H9 (cell line): Measurements from ENCODE around the gene NPM3. TPM values are rescaled to one million over a fixed set of nuclear protein-coding genes. Genes with fewer than 3 reads are reported as not detected.

Experiments
- DNase-seq: peaks from one replicate; pipeline ENCODE4 v3.0.0-alpha.2; 2017
- H2AFZ ChIP-seq: one replicate; pipeline ENCODE4 v1.6.1; 2013; ENCODE audit warnings: mild to moderate bottlenecking, low read length, control low read depth, moderate library complexity
- H2AK5ac ChIP-seq: 2 replicates; pipeline ENCODE4 v1.6.1; 2013; ENCODE audit warnings: low read length, control low read depth, mixed read lengths; ENCODE audit not compliant: insufficient read length
- H2BK120ac ChIP-seq: one replicate; pipeline ENCODE4 v1.6.1; 2013; ENCODE audit warnings: low read depth, mild to moderate bottlenecking, low read length, control low read depth, inconsistent platforms; ENCODE audit not compliant: poor library complexity, severe bottlenecking
- H2BK12ac ChIP-seq: 2 replicates; pipeline ENCODE4 v1.6.1; 2013; ENCODE audit warnings: low read length, control low read depth, mixed read lengths, low read depth; ENCODE audit not compliant: insufficient read length
- H2BK15ac ChIP-seq: 2 replicates; pipeline ENCODE4 v1.6.1; 2013; ENCODE audit warnings: low read depth, low read length, control low read depth
- H2BK20ac ChIP-seq: one replicate; pipeline ENCODE4 v1.6.1; 2013; ENCODE audit warnings: low read depth, mild to moderate bottlenecking, low read length, control low read depth, inconsistent platforms; ENCODE audit not compliant: poor library complexity, severe bottlenecking
- H2BK5ac ChIP-seq: 2 replicates; pipeline ENCODE4 v1.6.1; 2013; ENCODE audit warnings: low read length, control low read depth, mixed read lengths; ENCODE audit not compliant: insufficient read length
- H3K14ac ChIP-seq: 2 replicates; pipeline ENCODE4 v1.6.1; 2013; ENCODE audit warnings: low read length, control low read depth; ENCODE audit not compliant: insufficient read depth
- H3K18ac ChIP-seq: 2 replicates; pipeline ENCODE4 v1.6.1; 2013; ENCODE audit warnings: low read depth, mild to moderate bottlenecking, mixed read lengths, low read length, control low read depth; ENCODE audit not compliant: insufficient read length
- H3K23ac ChIP-seq: 2 replicates; pipeline ENCODE4 v1.6.1; 2013; ENCODE audit warnings: low read length, control low read depth, mixed read lengths, low read depth; ENCODE audit not compliant: insufficient read length
- H3K23me2 ChIP-seq: 2 replicates; pipeline ENCODE4 v1.6.1; 2013; ENCODE audit warnings: low read depth, mild to moderate bottlenecking, mixed read lengths, low read length, control low read depth; ENCODE audit not compliant: insufficient read length, poor library complexity, severe bottlenecking
- H3K27ac ChIP-seq: 2 replicates; pipeline ENCODE4 v1.5.1; 2013; ENCODE audit warnings: low read length, control low read depth, mixed read lengths, low read depth; ENCODE audit not compliant: insufficient read length
- H3K27me3 ChIP-seq: 2 replicates; pipeline ENCODE4 v1.6.1; 2013; ENCODE audit warnings: low read length, control low read depth, inconsistent platforms; ENCODE audit not compliant: insufficient read depth
- H3K4ac ChIP-seq: 2 replicates; pipeline ENCODE4 v1.6.1; 2013; ENCODE audit warnings: low read depth, mild to moderate bottlenecking, control low read depth, inconsistent platforms, low read length, moderate library complexity
- H3K4me1 ChIP-seq: 2 replicates; pipeline ENCODE4 v1.6.1; 2013; ENCODE audit warnings: low read length, control low read depth, inconsistent platforms; ENCODE audit not compliant: insufficient read depth
- H3K4me2 ChIP-seq: 2 replicates; pipeline ENCODE4 v1.6.1; 2013; ENCODE audit warnings: low read length, control low read depth, mixed read lengths; ENCODE audit not compliant: insufficient read length, insufficient read depth
- H3K56ac ChIP-seq: 2 replicates; pipeline ENCODE4 v1.6.1; 2013; ENCODE audit warnings: low read depth, mild to moderate bottlenecking, mixed read lengths, low read length, control low read depth; ENCODE audit not compliant: insufficient read length
- H3K79me1 ChIP-seq: 2 replicates; pipeline ENCODE4 v1.6.1; 2013; ENCODE audit warnings: low read depth, mild to moderate bottlenecking, moderate library complexity, low read length, control low read depth, inconsistent platforms; ENCODE audit not compliant: insufficient read depth, poor library complexity, severe bottlenecking
- H3K79me2 ChIP-seq: 2 replicates; pipeline ENCODE4 v1.6.1; 2013; ENCODE audit warnings: low read length, control low read depth, inconsistent platforms; ENCODE audit not compliant: insufficient read depth
- H3K9ac ChIP-seq: 2 replicates; pipeline ENCODE4 v1.6.1; 2013; ENCODE audit warnings: low read length, control low read depth, mixed read lengths; ENCODE audit not compliant: insufficient read length; ENCODE audit errors: extremely low read depth
- H3K9me3 ChIP-seq: one replicate; pipeline ENCODE4 v1.6.1; 2013; ENCODE audit warnings: low read depth, low read length, inconsistent platforms; ENCODE audit not compliant: control insufficient read depth
- H3T11ph ChIP-seq: one replicate; pipeline ENCODE4 v1.6.1; 2013; ENCODE audit warnings: mild to moderate bottlenecking, low read length, control low read depth, inconsistent platforms
- H4K20me1 ChIP-seq: one replicate; pipeline ENCODE4 v1.6.1; 2013; ENCODE audit not compliant: control insufficient read depth, insufficient read length, insufficient read depth
- H4K5ac ChIP-seq: 2 replicates; pipeline ENCODE4 v1.6.1; 2013; ENCODE audit warnings: low read depth, mild to moderate bottlenecking, mixed read lengths, low read length, control low read depth; ENCODE audit not compliant: insufficient read length
- H4K8ac ChIP-seq: replicated peaks from 2 replicates; pipeline ENCODE4 v1.6.1; 2013; ENCODE audit warnings: low read length, control low read depth, mixed read lengths, low read depth; ENCODE audit not compliant: insufficient read length
- H4K91ac ChIP-seq: 2 replicates; pipeline ENCODE4 v1.6.1; 2013; ENCODE audit warnings: low read depth, mild to moderate bottlenecking, moderate library complexity, mixed read lengths, low read length, control low read depth; ENCODE audit not compliant: insufficient read length
- H3K27ac Mint-ChIP-seq, 3 experiments: 2 replicates in 2 of 3; 3 replicates in 1 of 3; pipeline ENCODE4 v1.8.0; 2020 to 2021; ENCODE audit warnings: mixed read lengths in 3 of 3, mild to moderate bottlenecking in 1 of 3, moderate library complexity in 1 of 3
- H3K27me3 Mint-ChIP-seq: 2 replicates; pipeline ENCODE4 v1.8.0; 2021; ENCODE audit warnings: low read depth, mild to moderate bottlenecking, moderate library complexity, mixed read lengths
- H3K36me3 Mint-ChIP-seq, 3 experiments: 2 replicates in 2 of 3; 3 replicates in 1 of 3; pipeline ENCODE4 v1.8.0; 2020 to 2021; ENCODE audit warnings: low read depth in 3 of 3, mixed read lengths in 3 of 3; ENCODE audit not compliant: insufficient read depth in 1 of 3
- H3K4me1 Mint-ChIP-seq, 2 experiments: 2 replicates each; pipeline ENCODE4 v1.8.0; 2020; ENCODE audit warnings: mixed read lengths in 2 of 2
- H3K4me3 Mint-ChIP-seq, 2 experiments: 2 replicates in 1 of 2; 3 replicates in 1 of 2; pipeline ENCODE4 v1.8.0; 2020 to 2021; ENCODE audit warnings: mild to moderate bottlenecking in 2 of 2, mixed read lengths in 2 of 2, moderate library complexity in 1 of 2
- H3K9me3 Mint-ChIP-seq, 2 experiments: 2 replicates in 1 of 2; 3 replicates in 1 of 2; pipeline ENCODE4 v1.8.0; 2020; ENCODE audit warnings: mild to moderate bottlenecking in 2 of 2, mixed read lengths in 2 of 2, moderate library complexity in 1 of 2
- WGBS: extraction: QIAGEN DNeasy Blood & Tissue Kit; methylation state at CpG from one replicate; pipeline ENCODE4 v1.1.7; 2013; ENCODE audit warnings: missing lambda C conversion rate, low lambda C conversion rate, mixed read lengths; ENCODE audit not compliant: insufficient read length; ENCODE audit errors: extremely low coverage; 5-methylcytosine and 5-hydroxymethylcytosine counted together
- total RNA-seq: library from RNA; stranded (reverse); gene quantifications from 2 replicates; pipeline ENCODE4 v1.2.1, GENCODE V29; 2021
- TF ChIP-seq, protein P1 (sequence below): fragments of 200-600 bp; sonication (generic); conservative IDR thresholded peaks from 3 replicates; pipeline ENCODE4 v1.8.0; 2021; ENCODE audit warnings: antibody characterized with exemption, mild to moderate bottlenecking

The NPM3 gene
- total RNA-seq, 1 experiment from 2014 or later: 133 TPM

DNA sequence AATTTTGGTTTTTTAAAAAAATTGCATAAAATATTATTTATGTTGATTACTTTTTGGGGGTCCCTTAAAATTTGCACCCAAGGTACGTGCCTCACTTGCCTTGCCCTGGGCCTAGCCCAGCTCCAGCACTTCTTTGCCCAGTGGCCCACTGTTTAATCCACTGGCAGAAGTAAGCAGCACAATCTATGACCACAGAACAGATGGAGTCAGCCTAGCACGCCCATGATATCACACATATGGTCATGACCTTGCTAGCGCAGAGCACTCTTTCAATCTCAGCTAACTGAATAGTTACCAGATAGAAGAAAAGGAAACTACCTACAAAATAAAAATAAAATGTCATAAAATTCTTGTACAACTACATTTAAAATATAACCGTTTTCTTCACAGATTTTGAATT is 29.4 kb upstream of the NPM3 start:
- TF ChIP-seq, protein P1, sequence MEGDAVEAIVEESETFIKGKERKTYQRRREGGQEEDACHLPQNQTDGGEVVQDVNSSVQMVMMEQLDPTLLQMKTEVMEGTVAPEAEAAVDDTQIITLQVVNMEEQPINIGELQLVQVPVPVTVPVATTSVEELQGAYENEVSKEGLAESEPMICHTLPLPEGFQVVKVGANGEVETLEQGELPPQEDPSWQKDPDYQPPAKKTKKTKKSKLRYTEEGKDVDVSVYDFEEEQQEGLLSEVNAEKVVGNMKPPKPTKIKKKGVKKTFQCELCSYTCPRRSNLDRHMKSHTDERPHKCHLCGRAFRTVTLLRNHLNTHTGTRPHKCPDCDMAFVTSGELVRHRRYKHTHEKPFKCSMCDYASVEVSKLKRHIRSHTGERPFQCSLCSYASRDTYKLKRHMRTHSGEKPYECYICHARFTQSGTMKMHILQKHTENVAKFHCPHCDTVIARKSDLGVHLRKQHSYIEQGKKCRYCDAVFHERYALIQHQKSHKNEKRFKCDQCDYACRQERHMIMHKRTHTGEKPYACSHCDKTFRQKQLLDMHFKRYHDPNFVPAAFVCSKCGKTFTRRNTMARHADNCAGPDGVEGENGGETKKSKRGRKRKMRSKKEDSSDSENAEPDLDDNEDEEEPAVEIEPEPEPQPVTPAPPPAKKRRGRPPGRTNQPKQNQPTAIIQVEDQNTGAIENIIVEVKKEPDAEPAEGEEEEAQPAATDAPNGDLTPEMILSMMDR: no peak
- Histone ChIP-seq H2BK15ac (no peak overlapping the region), H3K9ac (no peak overlapping the region), H3K9me3 (no peaks in the 10 kb centered on the region), H3K18ac (no peak overlapping the region), H3K4ac (no peak overlapping the region), H4K5ac (no peak overlapping the region), H3K79me1 (peaks cover 6% of the 10 kb centered on the region), H4K20me1 (no peaks in the 10 kb centered on the region), H3K4me1 (peaks cover 4% of the 10 kb centered on the region; the same call in 1 of the 2 replicates), H4K8ac (no peak overlapping the region), H3K79me2 (peaks cover 40% of the 10 kb centered on the region), H3K56ac (no peak overlapping the region), H2AFZ (no peak overlapping the region), H3K27ac (no peak overlapping the region), H2BK120ac (no peak overlapping the region), H2BK12ac (no peak overlapping the region), H3T11ph (no peak overlapping the region), H2BK20ac (no peak overlapping the region), H3K23me2 (peaks cover 12% of the 10 kb centered on the region), H4K91ac (no peak overlapping the region), H3K14ac (no peak overlapping the region), H2BK5ac (no peak overlapping the region), H3K23ac (no peak overlapping the region), H3K4me2 (no peak overlapping the region), H2AK5ac (no peak overlapping the region), H3K27me3 (no peaks in the 10 kb centered on the region)
- Mint-ChIP-seq H3K4me1 (peaks cover 20 to 24% of the 10 kb centered on the region in 2 experiments), H3K27ac (no peak overlapping the region; a peak in 1 of 7 replicates), H3K36me3 (peaks cover 25 to 62% (median 49%) of the 10 kb centered on the region in 3 experiments; a peak in 6 of 7 replicates), H3K27me3 (no peaks in the 10 kb centered on the region), H3K4me3 (no peak overlapping the region), H3K9me3 (no peaks in the 10 kb centered on the region)
- no CpG with 5 or more reads among the region's 4 CpGs for WGBS
- no peak for DNase-seq
